ENCODE data around the gene BBLN.

- no peak for TF ChIP-seq ZNF274 (IDR thresholded peaks at IDR 0.05; ENCODE audit: low read depth, low read length)
- TF ChIP-seq SUZ12 (IDR thresholded peaks at IDR 0.05; ENCODE audit: extremely low read depth, insufficient read depth, insufficient read length), result no peak
- TF ChIP-seq YY1 (IDR thresholded peaks at IDR 0.05; ENCODE audit: insufficient read depth, insufficient read length), result no peak
Measured at GRCh38 chr9:128211981-128212281, 51.9 kb downstream of the BBLN start.
